ENCODE measurements around the gene BAZ1B. TPM values are rescaled to one million over a fixed set of nuclear protein-coding genes. Genes with fewer than 3 reads are reported as not detected.
"Not testable (repeated sequence)": the region's sequence is repeated elsewhere in the genome, so short reads cannot be mapped to it uniquely, and the experiment has no call there.

BAZ1B gene
- total RNA-seq, 2 donors from 2014 or later = 28.3 to 32.3 TPM

DNA sequence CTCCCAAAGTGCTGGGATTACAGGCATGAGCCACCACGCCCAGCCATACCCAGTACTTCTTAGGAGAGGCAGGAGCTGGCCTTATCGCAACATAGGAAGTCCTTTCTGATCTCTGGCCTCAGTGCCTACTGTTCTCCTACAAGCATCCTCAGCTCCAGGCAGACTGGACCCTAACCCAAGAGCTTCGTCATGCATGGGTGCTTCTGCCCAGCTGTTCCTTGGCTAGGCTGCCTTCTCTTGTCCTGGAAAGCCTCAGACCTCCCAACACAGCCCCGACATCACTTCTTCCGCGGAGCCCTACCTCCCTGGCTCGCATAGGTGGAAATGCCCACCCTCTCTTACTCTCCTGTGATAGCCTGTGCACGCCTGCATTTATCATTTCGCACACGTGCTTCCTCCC, 19.6 kb upstream of the BAZ1B start:
- no peak for DNase-seq
- H3K36me3 ChIP-seq (replicated peaks in 1 of 2; ENCODE audit: insufficient read depth in 1 of 2, low read depth in 2 of 2) = peaks cover 8 to 35% of the 10 kb centered on the region in 2 donors
- ATAC-seq = no peak
- no peak overlapping the region for H3K4me3 ChIP-seq
- no peaks in the 10 kb centered on the region for H3K9me3 ChIP-seq
- no peaks in the 10 kb centered on the region for H3K27me3 ChIP-seq
- TF ChIP-seq, protein P1, sequence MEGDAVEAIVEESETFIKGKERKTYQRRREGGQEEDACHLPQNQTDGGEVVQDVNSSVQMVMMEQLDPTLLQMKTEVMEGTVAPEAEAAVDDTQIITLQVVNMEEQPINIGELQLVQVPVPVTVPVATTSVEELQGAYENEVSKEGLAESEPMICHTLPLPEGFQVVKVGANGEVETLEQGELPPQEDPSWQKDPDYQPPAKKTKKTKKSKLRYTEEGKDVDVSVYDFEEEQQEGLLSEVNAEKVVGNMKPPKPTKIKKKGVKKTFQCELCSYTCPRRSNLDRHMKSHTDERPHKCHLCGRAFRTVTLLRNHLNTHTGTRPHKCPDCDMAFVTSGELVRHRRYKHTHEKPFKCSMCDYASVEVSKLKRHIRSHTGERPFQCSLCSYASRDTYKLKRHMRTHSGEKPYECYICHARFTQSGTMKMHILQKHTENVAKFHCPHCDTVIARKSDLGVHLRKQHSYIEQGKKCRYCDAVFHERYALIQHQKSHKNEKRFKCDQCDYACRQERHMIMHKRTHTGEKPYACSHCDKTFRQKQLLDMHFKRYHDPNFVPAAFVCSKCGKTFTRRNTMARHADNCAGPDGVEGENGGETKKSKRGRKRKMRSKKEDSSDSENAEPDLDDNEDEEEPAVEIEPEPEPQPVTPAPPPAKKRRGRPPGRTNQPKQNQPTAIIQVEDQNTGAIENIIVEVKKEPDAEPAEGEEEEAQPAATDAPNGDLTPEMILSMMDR (IDR thresholded peaks at IDR 0.05) = no peak
- TF ChIP-seq POLR2A (IDR thresholded peaks at IDR 0.05) = no peak
- H3K4me1 ChIP-seq = no peaks in the 10 kb centered on the region
- no peak overlapping the region for H3K27ac ChIP-seq
- intact Hi-C loops (cut with DNase I) = no loop called here
- WGBS, 2 donors = 88 to 92% methylated on average over 8 to 10 of the region's 10 CpGs

- Histone ChIP-seq H3K9me3 (no peaks in the 10 kb centered on the region), H3K27me3 (no peaks in the 10 kb centered on the region), H3K4me3 (no peak overlapping the region), H3K36me3 (replicated peaks in 1 of 2; ENCODE audit: insufficient read depth in 1 of 2, low read depth in 2 of 2) (peaks cover 12 to 39% of the 10 kb centered on the region in 2 donors), H3K4me1 (no peaks in the 10 kb centered on the region), H3K27ac (no peak overlapping the region)
- intact Hi-C loops (cut with DNase I) = no loop called here
- DNase-seq (no peak), ATAC-seq (no peak)
- no peak for TF ChIP-seq POLR2A (IDR thresholded peaks at IDR 0.05)
- TF ChIP-seq, protein P1 (IDR thresholded peaks at IDR 0.05) = no peak
- 88 to 97% methylated on average over 4 to 13 of the region's 13 CpGs for WGBS, 2 donors
Observed at GRCh38 chr7:73539709-73540108, 17.6 kb upstream of the BAZ1B start.

DNA sequence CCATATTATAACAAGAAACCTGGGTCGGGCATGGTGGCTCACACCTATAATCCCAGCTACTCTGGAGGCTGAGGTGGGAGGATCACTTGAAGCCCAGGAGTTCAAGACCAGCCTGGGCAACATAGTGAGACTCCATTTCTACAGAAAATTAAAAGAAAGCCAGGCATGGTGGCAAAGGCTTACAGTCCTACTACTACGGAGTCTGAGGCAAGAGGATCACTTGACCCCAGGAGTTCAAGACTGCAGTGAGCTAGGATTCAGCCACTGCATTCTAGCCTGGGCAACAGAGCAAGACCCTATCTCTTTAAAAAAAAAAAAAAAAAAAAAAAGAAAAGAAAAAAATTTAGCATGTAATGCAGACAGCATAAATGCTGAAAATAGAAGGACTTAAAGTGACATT, 16.4 kb upstream of the BAZ1B start:
- H3K4me1 ChIP-seq; H3K4me3 ChIP-seq; DNase-seq; H3K9me3 ChIP-seq; intact Hi-C loops (cut with DNase I); H3K27me3 ChIP-seq; H3K27ac ChIP-seq; ATAC-seq: not testable (repeated sequence)
- peaks cover 12 to 39% of the 10 kb centered on the region in 2 donors for H3K36me3 ChIP-seq (replicated peaks in 1 of 2; ENCODE audit: insufficient read depth in 1 of 2, low read depth in 2 of 2)
- 92 to 95% methylated on average over 2 of the region's 2 CpGs for WGBS, 2 donors

GRCh38 chr7:73537051-73537450, 15.0 kb upstream of the BAZ1B start:
- H3K4me3 ChIP-seq = no peak overlapping the region
- no peak overlapping the region for H3K27ac ChIP-seq
- no peaks in the 10 kb centered on the region for H3K9me3 ChIP-seq
- no peak for TF ChIP-seq POLR2A (IDR thresholded peaks at IDR 0.05)
- TF ChIP-seq, protein P1 (IDR thresholded peaks at IDR 0.05) = no peak
- 91 to 94% methylated on average over 2 to 15 of the region's 16 CpGs for WGBS, 2 donors
- H3K27me3 ChIP-seq = no peaks in the 10 kb centered on the region
- peaks cover 12 to 34% of the 10 kb centered on the region in 2 donors for H3K36me3 ChIP-seq (replicated peaks in 1 of 2; ENCODE audit: insufficient read depth in 1 of 2, low read depth in 2 of 2)
- DNase-seq = no peak
- no peak for ATAC-seq
- H3K4me1 ChIP-seq = no peaks in the 10 kb centered on the region
- intact Hi-C loops (cut with DNase I) = no loop called here

- no peak overlapping the region for H3K27ac ChIP-seq
- DNase-seq (no peak), ATAC-seq (no peak)
- H3K4me1 ChIP-seq = no peaks in the 10 kb centered on the region
- TF ChIP-seq POLR2A (IDR thresholded peaks at IDR 0.05) = no peak
- TF ChIP-seq, protein P1 (IDR thresholded peaks at IDR 0.05) = no peak
- intact Hi-C loops (cut with DNase I) = no loop called here
- H3K36me3 ChIP-seq (replicated peaks in 1 of 2; ENCODE audit: insufficient read depth in 1 of 2, low read depth in 2 of 2) = peaks cover 12 to 32% of the 10 kb centered on the region in 2 donors
- H3K4me3 ChIP-seq = no peak overlapping the region
- WGBS, 2 donors = 79 to 90% methylated on average over 4 to 5 of the region's 5 CpGs
- H3K9me3 ChIP-seq = no peaks in the 10 kb centered on the region
- H3K27me3 ChIP-seq = no peaks in the 10 kb centered on the region
Observed at GRCh38 chr7:73536479-73536878, 14.4 kb upstream of the BAZ1B start.

DNA sequence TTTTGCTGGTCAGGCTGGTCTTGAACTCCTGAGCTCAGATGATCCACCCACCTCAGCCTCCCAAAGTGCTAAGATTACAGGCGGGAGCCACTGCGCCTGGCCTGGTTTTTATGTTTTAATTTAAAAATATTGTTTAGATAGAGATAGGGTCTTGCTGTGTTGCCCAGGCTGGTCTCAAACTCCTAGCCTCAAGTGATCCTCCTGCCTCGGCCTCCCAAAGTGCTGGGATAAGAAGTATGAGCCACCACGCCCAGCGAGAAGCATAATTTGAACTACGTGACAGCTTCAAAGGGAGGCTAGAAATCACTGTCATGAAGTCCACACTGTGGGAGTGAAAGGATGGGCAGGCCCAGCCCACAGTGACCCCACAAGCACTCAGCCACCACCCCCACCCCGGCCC, 13.8 kb upstream of the BAZ1B start:
- H3K27ac ChIP-seq; H3K4me1 ChIP-seq; intact Hi-C loops (cut with DNase I); DNase-seq; H3K27me3 ChIP-seq; H3K4me3 ChIP-seq; ATAC-seq; H3K9me3 ChIP-seq: not testable (repeated sequence)
- peaks cover 12 to 32% of the 10 kb centered on the region in 2 donors for H3K36me3 ChIP-seq (replicated peaks in 1 of 2; ENCODE audit: insufficient read depth in 1 of 2, low read depth in 2 of 2)
- WGBS, 2 donors = 95 to 99% methylated on average over 7 of the region's 7 CpGs

All from body of pancreas (tissue), 4 donors.